OCI-LY3 (cell line): Measurements from ENCODE around the gene FKBP10.
A peak's percentile ranks its signal among the peaks of the same experiment; 100 is the strongest.

Experiments used
- CTCF ChIP-seq: fragments of 200-600, 300-600 bp; sonication (generic); IDR thresholded peaks from 2 replicates; pipeline ENCODE4 v1.5.1; 2014; ENCODE audit warnings: antibody characterized with exemption, low read length, low read depth
- EZH2phosphoT487 ChIP-seq: fragments of 200-600 bp; shearing (Covaris generic); IDR thresholded peaks from 2 replicates; pipeline ENCODE4 v1.6.1; 2018; ENCODE audit warnings: antibody characterized with exemption, mixed run types, low read depth

- TF ChIP-seq CTCF (peak; percentile 92), EZH2phosphoT487 (no peak)
Observed at GRCh38 chr17:41801374-41802271, 11.2 kb upstream of the FKBP10 start.
